Cardiac muscle cell (in vitro differentiated cells and primary cell): ENCODE data around the gene FLNA. TPM values are rescaled to one million over a fixed set of nuclear protein-coding genes. Genes with fewer than 3 reads are reported as not detected.

Experiments used
- DNase-seq, 2 donors: peaks; one replicate each; pipeline versions ENCODE4 v3.0.0 to v3.0.0-alpha.2; 2010 to 2017; ENCODE audit warnings: low read depth in 1 of 2, low spot score in 1 of 2
- H3K27ac ChIP-seq: fragments of 200-600 bp; sonication (generic); 2 replicates; pipeline ENCODE4 v1.5.1; 2016
- H3K27me3 ChIP-seq: fragments of 200-600 bp; sonication (generic); 2 replicates; pipeline ENCODE4 v1.6.0; 2016; ENCODE audit warnings: control low read depth
- H3K36me3 ChIP-seq: fragments of 200-600 bp; sonication (generic); 2 replicates; pipeline ENCODE4 v1.5.1; 2016; ENCODE audit warnings: control low read depth
- H3K4me1 ChIP-seq: fragments of 200-600 bp; sonication (generic); 2 replicates; pipeline ENCODE4 v1.8.1; 2017; ENCODE audit warnings: low read depth, mild to moderate bottlenecking, mixed run types
- H3K4me3 ChIP-seq: fragments of 200-600 bp; sonication (generic); 2 replicates; pipeline ENCODE4 v1.5.1; 2016; ENCODE audit warnings: mild to moderate bottlenecking
- H3K9me3 ChIP-seq: fragments of 200-600 bp; sonication (generic); 2 replicates; pipeline ENCODE4 v1.5.1; 2017; ENCODE audit warnings: low read depth, mild to moderate bottlenecking, control low read depth
- CTCF ChIP-seq: IDR thresholded peaks from 2 replicates; pipeline ENCODE4 v1.5.1; 2012; ENCODE audit warnings: low read depth, mild to moderate bottlenecking, low read length
- polyA plus RNA-seq: library from polyadenylated mRNA; unstranded; fragments of >200 nt; fragmentation: Nextera tagmentation; extraction: Ambion mirVana; gene quantifications from 2 replicates; pipeline ENCODE4 v1.2.1, GENCODE V29; 2016
- total RNA-seq: library from RNA; depleted of rRNA; stranded (reverse); fragments of >200 nt; gene quantifications from 2 replicates; pipeline ENCODE4 v1.2.3, GENCODE V29; 2016

FLNA gene
- total and polyA plus RNA-seq, 2 experiments from 2014 or later, result 341 to 447 TPM

DNA sequence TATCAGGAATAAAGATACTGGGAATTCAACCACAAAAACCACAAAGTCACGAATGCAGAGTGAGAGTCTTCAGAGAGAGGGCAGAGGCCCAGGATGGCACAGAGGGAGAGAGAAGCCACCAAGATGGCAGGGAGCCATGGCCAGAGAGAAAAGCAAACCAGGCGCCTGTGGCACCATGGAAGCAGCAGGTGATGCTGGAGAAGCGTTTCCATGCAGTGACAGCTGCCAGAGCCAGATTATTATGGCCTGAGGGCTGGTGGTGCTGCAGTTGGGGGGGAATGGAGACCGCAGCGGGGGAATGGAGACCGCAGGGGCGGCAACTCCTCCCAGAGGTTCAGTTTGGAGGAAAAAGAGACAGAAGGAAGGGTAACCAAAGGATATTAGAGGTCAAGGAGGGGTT lies 42.7 kb upstream of the FLNA start:
- no peak for DNase-seq
- H3K4me1 ChIP-seq, result no peaks in the 10 kb centered on the region
- H3K27ac ChIP-seq, result no peak overlapping the region
- no peaks in the 10 kb centered on the region for H3K27me3 ChIP-seq
- H3K36me3 ChIP-seq, result no peaks in the 10 kb centered on the region
- no peaks in the 10 kb centered on the region for H3K9me3 ChIP-seq
- no peak for TF ChIP-seq CTCF
- H3K4me3 ChIP-seq, result no peak overlapping the region

GRCh38 chrX:154413142-154413541 lies 38.7 kb upstream of the FLNA start:
- no peaks in the 10 kb centered on the region for H3K36me3 ChIP-seq
- no peak overlapping the region for H3K4me3 ChIP-seq
- no peaks in the 10 kb centered on the region for H3K9me3 ChIP-seq
- no peaks in the 10 kb centered on the region for H3K27me3 ChIP-seq
- no peaks in the 10 kb centered on the region for H3K4me1 ChIP-seq
- DNase-seq, result no peak
- TF ChIP-seq CTCF, result no peak
- no peak overlapping the region for H3K27ac ChIP-seq

DNA sequence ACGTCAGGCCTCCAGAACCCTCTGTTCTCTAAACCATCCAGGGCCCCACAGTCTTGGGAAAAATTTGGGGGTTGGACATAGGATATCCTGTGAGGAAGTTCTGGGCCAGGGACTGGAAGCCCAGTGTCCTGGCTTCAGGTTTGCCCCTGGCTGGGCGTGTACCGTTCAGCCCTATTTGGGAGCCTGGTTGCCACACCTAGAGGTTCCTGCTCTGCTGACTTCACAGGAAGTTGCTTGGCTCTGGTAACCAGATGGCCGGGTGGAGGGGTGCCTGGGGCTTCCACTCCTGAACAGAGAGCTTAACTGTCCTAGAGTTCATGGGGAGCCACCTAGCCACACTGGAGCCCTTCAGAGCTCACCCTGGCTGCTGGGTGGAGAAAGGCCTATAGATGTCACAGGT lies 38.0 kb upstream of the FLNA start:
- Histone ChIP-seq H3K27me3 (no peaks in the 10 kb centered on the region), H3K4me3 (peak overlapping the region; percentile 87), H3K36me3 (no peaks in the 10 kb centered on the region), H3K4me1 (no peaks in the 10 kb centered on the region), H3K9me3 (no peaks in the 10 kb centered on the region), H3K27ac (no peak overlapping the region)
- no peak for TF ChIP-seq CTCF
- no peak for DNase-seq

DNA sequence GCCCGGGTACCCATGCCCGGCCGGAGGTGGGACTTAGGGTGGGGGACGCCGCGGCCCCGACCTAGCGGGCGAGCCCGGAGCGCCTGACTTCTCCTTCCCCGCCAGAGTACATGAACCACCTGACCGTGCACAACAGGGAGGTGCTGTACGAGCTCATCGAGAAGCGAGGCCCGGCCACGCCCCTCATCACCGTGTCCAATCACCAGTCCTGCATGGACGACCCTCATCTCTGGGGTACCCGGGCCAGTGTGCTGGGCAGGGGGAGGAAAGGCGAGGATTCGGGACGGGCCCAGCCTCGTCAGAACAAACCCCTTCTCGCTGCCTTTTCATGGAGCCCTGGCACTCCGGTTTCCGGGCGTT lies 37.5 kb upstream of the FLNA start:
- TF ChIP-seq CTCF, result no peak
- Histone ChIP-seq H3K9me3 (no peaks in the 10 kb centered on the region), H3K27me3 (no peaks in the 10 kb centered on the region), H3K27ac (peak overlapping the region; percentile 87), H3K4me1 (no peaks in the 10 kb centered on the region), H3K4me3 (peak overlapping the region; percentile 87), H3K36me3 (no peaks in the 10 kb centered on the region)
- peak; percentile 54 to 71 for DNase-seq

DNA sequence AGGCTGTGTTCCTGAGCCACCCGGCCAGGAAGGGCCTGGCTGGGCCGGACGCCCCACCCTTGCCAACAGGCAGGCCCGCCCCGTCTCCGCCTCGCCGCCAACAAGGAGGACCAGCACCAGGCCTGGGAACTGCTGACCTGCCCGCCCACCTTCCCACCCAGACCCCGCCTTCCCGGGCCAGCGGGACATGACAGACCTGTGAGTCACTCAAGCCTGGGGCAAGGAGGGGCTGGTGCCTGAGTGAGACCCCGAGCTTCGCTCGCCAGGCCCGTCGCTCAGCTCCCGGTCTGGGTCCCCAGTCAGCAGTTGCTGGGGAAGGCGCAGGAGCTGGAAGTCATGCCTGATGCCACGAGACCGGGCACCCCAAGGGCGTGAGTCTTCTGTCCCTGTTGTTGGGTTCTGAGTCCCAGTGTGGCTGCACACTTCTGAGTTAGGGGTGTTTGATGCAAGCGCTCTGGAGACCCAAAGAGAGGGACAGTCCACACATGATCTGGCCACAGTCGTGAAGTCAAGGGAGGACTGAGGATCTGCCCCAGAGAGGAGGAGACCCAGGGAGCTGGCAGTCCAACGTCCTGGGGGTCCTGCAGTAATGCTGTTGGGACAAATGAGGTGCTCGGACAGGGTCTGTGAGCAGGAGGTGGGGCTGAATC lies 34.9 kb upstream of the FLNA start, which contains the start of gene DNASE1L1:
DNASE1L1 (minus strand) TSS at position 33 of the 650 bp plus-strand sequence. CDS start 3,686 bp downstream, outside the sequence.
- Histone ChIP-seq H3K9me3 (no peaks in the 10 kb centered on the region), H3K27me3 (no peaks in the 10 kb centered on the region), H3K4me3 (no peak within 1 kb of the TSS), H3K4me1 (no peaks in the 10 kb centered on the region), H3K27ac (peak within 1 kb of the TSS; percentile 75), H3K36me3 (no peaks in the 10 kb centered on the region)
- peak; percentile 74 to 92 for DNase-seq
- no peak for TF ChIP-seq CTCF
